ENCODE measurements around the gene ARRDC3. TPM values are rescaled to one million over a fixed set of nuclear protein-coding genes. Genes with fewer than 3 reads are reported as not detected.
"Not testable (repeated sequence)": the region's sequence is repeated elsewhere in the genome, so short reads cannot be mapped to it uniquely, and the experiment has no call there.

ARRDC3 gene
- total RNA-seq, 1 experiment from 2014 or later = 16.9 TPM

DNA sequence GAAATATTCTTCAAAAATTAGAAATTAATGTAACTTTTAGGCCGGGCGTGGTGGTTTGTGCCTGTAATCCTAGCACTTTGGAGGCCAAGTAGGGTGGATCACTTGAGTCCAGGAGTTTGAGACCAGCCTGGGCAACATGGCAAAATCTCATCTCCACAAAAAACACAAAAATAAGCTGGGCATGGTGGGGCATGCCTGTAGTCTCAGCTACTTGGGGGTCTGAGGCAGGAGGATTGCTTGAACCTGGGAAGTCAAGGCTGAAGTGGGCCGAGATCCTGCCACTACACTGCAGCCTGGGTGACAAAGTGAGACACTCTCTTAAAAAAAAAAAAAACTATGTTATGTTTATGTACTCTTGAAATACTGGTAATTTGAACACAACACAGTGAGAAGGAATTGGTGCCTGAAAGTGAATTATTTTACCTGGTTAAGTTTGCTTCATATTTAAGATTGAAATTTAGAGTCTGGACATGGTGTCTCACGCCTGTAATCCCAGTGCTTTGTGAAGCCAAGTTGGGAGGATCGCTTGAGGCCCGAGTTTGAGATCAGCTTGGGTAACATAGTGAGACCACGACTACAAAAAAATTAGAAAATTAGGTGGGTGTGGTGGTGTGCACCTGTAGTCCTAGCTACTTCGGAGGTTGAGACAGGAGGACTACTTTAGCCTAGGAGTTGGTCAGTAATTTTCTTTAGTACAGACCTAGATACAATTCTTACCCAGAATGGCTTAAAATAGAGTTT lies 15.0 kb downstream of the ARRDC3 start:
- in situ Hi-C loops (cut with HindIII; ENCODE audit: low pct_unique_long_range_greater_than_20kb, low sequenced_read_pairs) = no loop called here

GRCh38 chr5:91367344-91367743 lies 15.8 kb downstream of the ARRDC3 start:
- DNase-seq (ENCODE audit: low read depth, low spot score) = no peak
- in situ Hi-C loops (cut with HindIII; ENCODE audit: low pct_unique_long_range_greater_than_20kb, low sequenced_read_pairs) = no loop called here

More for the DNA sequence above, 15.0 kb downstream of the ARRDC3 start:
- DNase-seq (ENCODE audit: low read depth, low spot score) = no peak

DNA sequence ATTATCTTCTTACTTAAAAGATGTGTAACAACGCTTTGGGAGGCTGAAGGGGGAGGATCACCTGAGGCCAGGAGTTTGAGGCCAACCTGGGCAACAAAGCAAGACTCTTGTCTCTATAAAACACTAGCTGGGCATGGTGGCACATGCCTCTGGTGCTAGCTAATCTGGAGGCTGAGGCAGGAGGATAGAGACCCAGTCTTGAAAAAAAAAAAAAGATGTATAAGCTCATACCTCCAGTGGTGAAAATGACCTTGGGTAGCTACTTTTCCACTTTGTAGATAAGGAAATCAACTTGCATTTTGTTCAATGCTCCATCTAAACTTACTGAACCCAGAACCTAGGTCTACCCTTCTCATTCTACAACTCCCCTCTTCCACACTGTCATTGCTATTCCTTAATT lies 16.6 kb downstream of the ARRDC3 start:
- no peak for DNase-seq (ENCODE audit: low read depth, low spot score)
- in situ Hi-C loops (cut with HindIII; ENCODE audit: low pct_unique_long_range_greater_than_20kb, low sequenced_read_pairs) = no loop called here

GRCh38 chr5:91365498-91365897 lies 17.6 kb downstream of the ARRDC3 start:
- in situ Hi-C loops (cut with HindIII; ENCODE audit: low pct_unique_long_range_greater_than_20kb, low sequenced_read_pairs) = no loop called here
- no peak for DNase-seq (ENCODE audit: low read depth, low spot score)

- no peak for DNase-seq (ENCODE audit: low read depth, low spot score)
- in situ Hi-C loops (cut with HindIII; ENCODE audit: low pct_unique_long_range_greater_than_20kb, low sequenced_read_pairs) = no loop called here
Observed at GRCh38 chr5:91362935-91363334, 20.2 kb downstream of the ARRDC3 start.

GRCh38 chr5:91361790-91362189 lies 21.3 kb downstream of the ARRDC3 start:
- in situ Hi-C loops (cut with HindIII; ENCODE audit: low pct_unique_long_range_greater_than_20kb, low sequenced_read_pairs) = no loop called here
- DNase-seq (ENCODE audit: low read depth, low spot score) = no peak

- in situ Hi-C loops (cut with HindIII; ENCODE audit: low pct_unique_long_range_greater_than_20kb, low sequenced_read_pairs) = no loop called here
- DNase-seq (ENCODE audit: low read depth, low spot score) = no peak
Observed at GRCh38 chr5:91361055-91361701, 21.9 kb downstream of the ARRDC3 start.

DNA sequence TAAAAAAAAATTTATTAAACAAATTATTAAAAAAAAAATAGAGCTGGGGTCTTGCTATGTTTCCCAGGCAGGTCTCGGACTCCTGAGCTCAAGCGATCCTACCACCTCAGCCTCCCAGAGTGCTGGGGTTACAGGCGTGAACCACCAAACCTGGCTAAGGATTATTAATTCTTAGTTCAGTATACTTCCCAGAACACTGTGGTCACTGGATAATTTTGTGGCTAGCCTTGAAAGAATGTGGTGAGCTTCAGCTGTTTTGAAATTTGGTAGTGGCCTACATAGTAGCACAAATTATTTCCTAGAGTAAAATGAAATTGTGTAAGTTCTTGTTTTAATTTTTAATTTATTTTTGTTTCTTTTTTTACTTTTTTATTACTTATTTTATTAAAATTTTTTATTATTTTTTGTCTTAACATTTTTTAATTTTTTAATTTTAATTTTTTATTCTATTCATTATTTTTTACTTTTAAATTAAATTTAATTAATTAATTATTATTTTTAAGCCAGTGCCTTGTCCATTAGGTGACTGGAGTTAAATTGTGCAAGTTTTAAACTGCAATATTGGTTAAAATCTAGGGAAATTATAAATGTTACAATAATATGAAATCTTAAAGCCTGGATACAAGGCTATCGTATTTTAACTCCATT lies 23.0 kb downstream of the ARRDC3 start:
- in situ Hi-C loops (cut with HindIII; ENCODE audit: low pct_unique_long_range_greater_than_20kb, low sequenced_read_pairs) = no loop called here
- DNase-seq (ENCODE audit: low read depth, low spot score) = no peak

DNA sequence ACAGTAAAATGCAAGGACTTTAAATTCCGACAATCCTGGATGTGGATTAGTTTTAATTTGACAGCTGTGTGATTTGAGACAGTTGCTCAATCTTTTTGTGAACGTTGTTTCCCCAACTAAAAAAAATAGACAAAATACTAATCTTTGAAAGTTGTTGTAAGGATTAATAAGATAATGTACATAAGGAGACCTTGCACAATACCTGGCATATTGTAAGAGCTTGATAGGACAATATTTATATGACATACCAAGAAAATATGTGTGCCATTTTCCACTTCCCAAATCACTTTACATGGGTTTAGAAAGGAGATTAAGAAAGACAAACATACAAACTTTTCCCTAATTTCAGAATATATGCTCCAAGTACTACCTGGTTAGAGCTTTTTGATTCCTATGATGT lies 25.3 kb downstream of the ARRDC3 start:
- DNase-seq (ENCODE audit: low read depth, low spot score) = no peak
- in situ Hi-C loops (cut with HindIII; ENCODE audit: low pct_unique_long_range_greater_than_20kb, low sequenced_read_pairs) = no loop called here

DNA sequence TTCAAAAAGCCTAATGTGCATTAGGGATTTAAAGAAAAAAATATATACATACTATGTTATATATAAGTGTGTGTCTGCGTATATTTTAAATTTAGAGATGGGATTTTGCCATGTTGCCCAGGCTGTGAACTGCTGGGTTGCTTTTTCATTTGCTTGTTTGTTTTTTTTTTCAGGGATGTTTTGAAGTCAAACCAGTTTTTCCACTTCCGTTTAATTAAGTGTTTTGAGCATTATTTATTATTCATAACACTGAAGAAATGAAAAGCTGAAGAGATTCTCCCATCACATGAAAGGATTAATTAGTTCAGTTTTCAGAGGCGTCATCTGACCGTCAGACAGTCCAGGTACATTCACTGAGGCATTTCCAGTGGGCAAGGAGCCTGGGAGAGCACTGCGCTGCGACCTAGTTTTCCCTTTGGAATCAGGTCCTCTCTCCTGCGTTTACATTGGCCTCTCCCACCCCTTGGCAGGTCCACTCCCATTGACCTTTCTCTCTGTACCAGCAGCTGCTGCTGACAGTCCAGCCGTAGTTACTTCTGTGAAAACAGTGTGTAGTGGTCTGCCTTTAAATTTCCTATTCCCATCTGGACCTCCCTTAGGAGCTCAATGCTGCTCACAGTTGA lies 26.0 kb downstream of the ARRDC3 start:
- DNase-seq (ENCODE audit: low read depth, low spot score) = no peak
- in situ Hi-C loops (cut with HindIII; ENCODE audit: low pct_unique_long_range_greater_than_20kb, low sequenced_read_pairs) = no loop called here

DNA sequence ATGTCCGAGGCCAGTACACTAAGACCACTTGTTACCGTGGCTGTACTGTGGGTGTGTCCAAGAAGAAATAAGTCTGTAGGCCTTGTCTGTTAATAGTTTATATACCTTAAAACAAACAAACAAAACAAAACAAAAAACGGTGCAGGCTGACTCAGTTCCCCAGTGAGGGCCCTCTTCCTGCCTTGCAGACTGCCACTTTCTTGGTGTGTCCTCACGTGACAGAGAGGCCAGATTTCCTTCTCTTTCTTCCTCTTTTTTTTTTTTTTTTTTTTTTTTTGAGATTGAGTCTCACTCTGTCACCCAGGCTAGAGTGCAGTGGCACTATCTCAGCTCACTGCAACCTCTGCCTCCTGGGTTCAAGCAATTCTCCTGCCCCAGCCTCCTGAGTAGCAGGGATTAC lies 28.2 kb downstream of the ARRDC3 start:
- DNase-seq (ENCODE audit: low read depth, low spot score); in situ Hi-C loops (cut with HindIII; ENCODE audit: low pct_unique_long_range_greater_than_20kb, low sequenced_read_pairs): not testable (repeated sequence)

DNA sequence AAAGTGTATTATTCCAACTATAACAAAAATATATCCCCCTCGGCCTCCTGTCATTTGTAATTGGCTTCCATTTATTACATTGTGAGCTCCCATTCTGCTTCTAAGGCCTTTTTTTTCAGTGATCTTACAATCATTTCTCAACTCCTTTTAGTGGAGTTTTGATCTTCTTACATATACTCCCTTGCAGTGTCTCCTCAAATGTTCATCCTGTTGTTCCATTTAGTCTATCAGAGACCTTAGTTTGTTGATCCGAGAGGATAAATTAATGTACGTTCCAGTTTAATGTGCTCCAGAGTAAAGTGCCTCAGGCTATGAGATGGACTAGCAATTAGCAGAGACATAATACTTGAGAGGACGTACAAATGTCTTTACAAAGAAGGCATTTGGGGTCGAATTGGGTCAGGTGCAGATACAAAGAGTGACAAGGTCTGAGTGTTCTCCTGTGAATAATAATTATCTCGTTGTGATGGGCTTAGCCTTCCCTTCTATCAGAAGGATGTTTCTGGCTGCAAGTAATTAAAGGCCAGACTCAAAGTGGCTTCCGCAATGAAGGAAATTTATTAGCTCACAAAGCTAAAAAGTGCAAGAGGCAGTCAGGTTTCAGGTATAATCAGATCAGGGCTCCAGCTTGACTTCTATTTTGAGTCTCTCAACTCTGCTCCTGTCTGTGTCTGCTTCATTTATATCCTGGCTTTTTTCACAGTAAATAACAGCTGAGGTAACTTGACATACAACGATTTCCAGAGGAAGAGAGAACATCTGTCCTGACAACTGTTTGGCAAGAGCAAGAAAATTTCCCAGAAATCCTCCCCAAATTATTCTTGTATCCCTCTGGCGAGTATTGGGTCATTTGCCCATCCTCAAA lies 30.1 kb downstream of the ARRDC3 start:
- in situ Hi-C loops (cut with HindIII; ENCODE audit: low pct_unique_long_range_greater_than_20kb, low sequenced_read_pairs) = no loop called here
- no peak for DNase-seq (ENCODE audit: low read depth, low spot score)

DNA sequence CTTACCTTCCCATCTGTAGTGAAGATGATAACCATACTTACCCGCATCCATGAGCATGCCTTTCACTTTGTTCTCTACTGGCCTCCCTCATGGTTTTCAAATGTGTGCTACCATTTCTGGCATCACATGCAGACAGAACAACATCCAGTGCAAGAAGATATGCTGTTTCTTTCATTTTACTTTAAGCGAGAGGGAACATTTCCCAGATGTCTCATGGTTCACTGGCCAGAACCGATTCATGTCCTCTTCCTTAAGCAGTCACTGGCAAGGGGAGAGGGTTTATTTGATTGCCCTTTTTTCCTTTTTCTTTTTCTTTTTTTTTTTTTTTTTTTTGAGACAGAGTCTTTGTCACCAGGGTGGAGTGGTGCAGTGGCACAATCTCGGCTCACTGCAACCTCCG lies 37.7 kb downstream of the ARRDC3 start:
- no peak for DNase-seq (ENCODE audit: low read depth, low spot score)
- in situ Hi-C loops (cut with HindIII; ENCODE audit: low pct_unique_long_range_greater_than_20kb, low sequenced_read_pairs) = no loop called here

GRCh38 chr5:91344661-91345200 lies 38.4 kb downstream of the ARRDC3 start:
- in situ Hi-C loops (cut with HindIII; ENCODE audit: low pct_unique_long_range_greater_than_20kb, low sequenced_read_pairs); DNase-seq (ENCODE audit: low read depth, low spot score): not testable (repeated sequence)

GRCh38 chr5:91343916-91344315 lies 39.2 kb downstream of the ARRDC3 start:
- in situ Hi-C loops (cut with HindIII; ENCODE audit: low pct_unique_long_range_greater_than_20kb, low sequenced_read_pairs) = no loop called here
- DNase-seq (ENCODE audit: low read depth, low spot score) = no peak

GRCh38 chr5:91342931-91343330 lies 40.2 kb downstream of the ARRDC3 start:
- in situ Hi-C loops (cut with HindIII; ENCODE audit: low pct_unique_long_range_greater_than_20kb, low sequenced_read_pairs) = not testable (repeated sequence)

GRCh38 chr5:91341154-91341553 lies 42.0 kb downstream of the ARRDC3 start:
- no peak for DNase-seq (ENCODE audit: low read depth, low spot score)
- in situ Hi-C loops (cut with HindIII; ENCODE audit: low pct_unique_long_range_greater_than_20kb, low sequenced_read_pairs) = no loop called here

More at GRCh38 chr5:91342931-91343330, 40.2 kb downstream of the ARRDC3 start:
- DNase-seq (ENCODE audit: low read depth, low spot score) = not testable (repeated sequence)

Measured in SK-MEL-5 (cell line).